ENCODE measurements around the gene DOCK2. TPM values are rescaled to one million over a fixed set of nuclear protein-coding genes. Genes with fewer than 3 reads are reported as not detected.

The DOCK2 gene
- total RNA-seq, 1 experiment from 2014 or later = 4.6 TPM

DNA sequence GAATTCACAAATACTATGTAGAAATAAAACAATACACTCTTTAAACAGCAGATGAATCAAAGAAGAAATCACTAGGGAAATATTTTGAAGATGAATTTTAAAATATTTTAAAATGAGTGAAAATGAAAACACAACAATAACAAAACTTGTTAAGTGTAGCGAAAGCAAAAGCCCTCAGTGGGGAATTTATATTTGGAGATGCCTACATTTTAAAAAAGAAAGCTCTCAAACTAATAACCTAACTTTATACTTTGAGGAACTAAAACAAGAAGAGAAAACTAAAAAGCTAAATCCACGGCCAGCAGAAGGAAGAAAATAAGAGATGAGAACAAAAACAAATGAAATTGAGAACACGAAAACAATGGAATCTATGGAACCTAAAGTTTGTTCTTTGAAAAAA, 30.8 kb upstream of the DOCK2 start:
- peaks cover 34% of the 10 kb centered on the region for H3K36me3 Mint-ChIP-seq
- no peaks in the 10 kb centered on the region for H3K4me1 Mint-ChIP-seq
- TF ChIP-seq, protein P1, sequence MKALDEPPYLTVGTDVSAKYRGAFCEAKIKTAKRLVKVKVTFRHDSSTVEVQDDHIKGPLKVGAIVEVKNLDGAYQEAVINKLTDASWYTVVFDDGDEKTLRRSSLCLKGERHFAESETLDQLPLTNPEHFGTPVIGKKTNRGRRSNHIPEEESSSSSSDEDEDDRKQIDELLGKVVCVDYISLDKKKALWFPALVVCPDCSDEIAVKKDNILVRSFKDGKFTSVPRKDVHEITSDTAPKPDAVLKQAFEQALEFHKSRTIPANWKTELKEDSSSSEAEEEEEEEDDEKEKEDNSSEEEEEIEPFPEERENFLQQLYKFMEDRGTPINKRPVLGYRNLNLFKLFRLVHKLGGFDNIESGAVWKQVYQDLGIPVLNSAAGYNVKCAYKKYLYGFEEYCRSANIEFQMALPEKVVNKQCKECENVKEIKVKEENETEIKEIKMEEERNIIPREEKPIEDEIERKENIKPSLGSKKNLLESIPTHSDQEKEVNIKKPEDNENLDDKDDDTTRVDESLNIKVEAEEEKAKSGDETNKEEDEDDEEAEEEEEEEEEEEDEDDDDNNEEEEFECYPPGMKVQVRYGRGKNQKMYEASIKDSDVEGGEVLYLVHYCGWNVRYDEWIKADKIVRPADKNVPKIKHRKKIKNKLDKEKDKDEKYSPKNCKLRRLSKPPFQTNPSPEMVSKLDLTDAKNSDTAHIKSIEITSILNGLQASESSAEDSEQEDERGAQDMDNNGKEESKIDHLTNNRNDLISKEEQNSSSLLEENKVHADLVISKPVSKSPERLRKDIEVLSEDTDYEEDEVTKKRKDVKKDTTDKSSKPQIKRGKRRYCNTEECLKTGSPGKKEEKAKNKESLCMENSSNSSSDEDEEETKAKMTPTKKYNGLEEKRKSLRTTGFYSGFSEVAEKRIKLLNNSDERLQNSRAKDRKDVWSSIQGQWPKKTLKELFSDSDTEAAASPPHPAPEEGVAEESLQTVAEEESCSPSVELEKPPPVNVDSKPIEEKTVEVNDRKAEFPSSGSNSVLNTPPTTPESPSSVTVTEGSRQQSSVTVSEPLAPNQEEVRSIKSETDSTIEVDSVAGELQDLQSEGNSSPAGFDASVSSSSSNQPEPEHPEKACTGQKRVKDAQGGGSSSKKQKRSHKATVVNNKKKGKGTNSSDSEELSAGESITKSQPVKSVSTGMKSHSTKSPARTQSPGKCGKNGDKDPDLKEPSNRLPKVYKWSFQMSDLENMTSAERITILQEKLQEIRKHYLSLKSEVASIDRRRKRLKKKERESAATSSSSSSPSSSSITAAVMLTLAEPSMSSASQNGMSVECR (CRISPR knock-in tag; IDR thresholded peaks at IDR 0.05; ENCODE audit: borderline replicate concordance) = no peak
- TF ChIP-seq OVOL2 (CRISPR knock-in tag; IDR thresholded peaks at IDR 0.05; ENCODE audit: borderline replicate concordance) = no peak
- TF ChIP-seq, protein P2, sequence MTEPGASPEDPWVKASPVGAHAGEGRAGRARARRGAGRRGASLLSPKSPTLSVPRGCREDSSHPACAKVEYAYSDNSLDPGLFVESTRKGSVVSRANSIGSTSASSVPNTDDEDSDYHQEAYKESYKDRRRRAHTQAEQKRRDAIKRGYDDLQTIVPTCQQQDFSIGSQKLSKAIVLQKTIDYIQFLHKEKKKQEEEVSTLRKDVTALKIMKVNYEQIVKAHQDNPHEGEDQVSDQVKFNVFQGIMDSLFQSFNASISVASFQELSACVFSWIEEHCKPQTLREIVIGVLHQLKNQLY (CRISPR knock-in tag; IDR thresholded peaks at IDR 0.05) = no peak
- TF ChIP-seq, protein P3, sequence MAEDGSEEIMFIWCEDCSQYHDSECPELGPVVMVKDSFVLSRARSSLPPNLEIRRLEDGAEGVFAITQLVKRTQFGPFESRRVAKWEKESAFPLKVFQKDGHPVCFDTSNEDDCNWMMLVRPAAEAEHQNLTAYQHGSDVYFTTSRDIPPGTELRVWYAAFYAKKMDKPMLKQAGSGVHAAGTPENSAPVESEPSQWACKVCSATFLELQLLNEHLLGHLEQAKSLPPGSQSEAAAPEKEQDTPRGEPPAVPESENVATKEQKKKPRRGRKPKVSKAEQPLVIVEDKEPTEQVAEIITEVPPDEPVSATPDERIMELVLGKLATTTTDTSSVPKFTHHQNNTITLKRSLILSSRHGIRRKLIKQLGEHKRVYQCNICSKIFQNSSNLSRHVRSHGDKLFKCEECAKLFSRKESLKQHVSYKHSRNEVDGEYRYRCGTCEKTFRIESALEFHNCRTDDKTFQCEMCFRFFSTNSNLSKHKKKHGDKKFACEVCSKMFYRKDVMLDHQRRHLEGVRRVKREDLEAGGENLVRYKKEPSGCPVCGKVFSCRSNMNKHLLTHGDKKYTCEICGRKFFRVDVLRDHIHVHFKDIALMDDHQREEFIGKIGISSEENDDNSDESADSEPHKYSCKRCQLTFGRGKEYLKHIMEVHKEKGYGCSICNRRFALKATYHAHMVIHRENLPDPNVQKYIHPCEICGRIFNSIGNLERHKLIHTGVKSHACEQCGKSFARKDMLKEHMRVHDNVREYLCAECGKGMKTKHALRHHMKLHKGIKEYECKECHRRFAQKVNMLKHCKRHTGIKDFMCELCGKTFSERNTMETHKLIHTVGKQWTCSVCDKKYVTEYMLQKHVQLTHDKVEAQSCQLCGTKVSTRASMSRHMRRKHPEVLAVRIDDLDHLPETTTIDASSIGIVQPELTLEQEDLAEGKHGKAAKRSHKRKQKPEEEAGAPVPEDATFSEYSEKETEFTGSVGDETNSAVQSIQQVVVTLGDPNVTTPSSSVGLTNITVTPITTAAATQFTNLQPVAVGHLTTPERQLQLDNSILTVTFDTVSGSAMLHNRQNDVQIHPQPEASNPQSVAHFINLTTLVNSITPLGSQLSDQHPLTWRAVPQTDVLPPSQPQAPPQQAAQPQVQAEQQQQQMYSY (CRISPR knock-in tag; IDR thresholded peaks at IDR 0.05) = no peak
- TF ChIP-seq MXD4 (CRISPR knock-in tag; IDR thresholded peaks at IDR 0.05; ENCODE audit: borderline replicate concordance) = no peak
- TF ChIP-seq ZMAT4 (CRISPR knock-in tag; IDR thresholded peaks at IDR 0.05) = no peak
- TF ChIP-seq KAT7 (CRISPR knock-in tag; IDR thresholded peaks at IDR 0.05; ENCODE audit: borderline replicate concordance) = no peak
- TF ChIP-seq, protein P4, sequence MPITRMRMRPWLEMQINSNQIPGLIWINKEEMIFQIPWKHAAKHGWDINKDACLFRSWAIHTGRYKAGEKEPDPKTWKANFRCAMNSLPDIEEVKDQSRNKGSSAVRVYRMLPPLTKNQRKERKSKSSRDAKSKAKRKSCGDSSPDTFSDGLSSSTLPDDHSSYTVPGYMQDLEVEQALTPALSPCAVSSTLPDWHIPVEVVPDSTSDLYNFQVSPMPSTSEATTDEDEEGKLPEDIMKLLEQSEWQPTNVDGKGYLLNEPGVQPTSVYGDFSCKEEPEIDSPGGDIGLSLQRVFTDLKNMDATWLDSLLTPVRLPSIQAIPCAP (CRISPR knock-in tag; IDR thresholded peaks at IDR 0.05) = no peak
- TF ChIP-seq TEAD4 (CRISPR knock-in tag; IDR thresholded peaks at IDR 0.05) = no peak
- no peak for TF ChIP-seq ZNF121 (CRISPR knock-in tag; IDR thresholded peaks at IDR 0.05)
- DNase-seq (ENCODE audit: low spot score) (no peak), ATAC-seq (no peak)
- ChIA-PET CTCF (no interaction called here), POLR2A (no interaction called here)
- no peak overlapping the region for H3K27ac Mint-ChIP-seq
- peaks cover 7% of the 10 kb centered on the region for H3K9me3 Mint-ChIP-seq
- H3K4me3 Mint-ChIP-seq = no peak overlapping the region
- H3K27me3 Mint-ChIP-seq (ENCODE audit: low read depth) = no peaks in the 10 kb centered on the region

DNA sequence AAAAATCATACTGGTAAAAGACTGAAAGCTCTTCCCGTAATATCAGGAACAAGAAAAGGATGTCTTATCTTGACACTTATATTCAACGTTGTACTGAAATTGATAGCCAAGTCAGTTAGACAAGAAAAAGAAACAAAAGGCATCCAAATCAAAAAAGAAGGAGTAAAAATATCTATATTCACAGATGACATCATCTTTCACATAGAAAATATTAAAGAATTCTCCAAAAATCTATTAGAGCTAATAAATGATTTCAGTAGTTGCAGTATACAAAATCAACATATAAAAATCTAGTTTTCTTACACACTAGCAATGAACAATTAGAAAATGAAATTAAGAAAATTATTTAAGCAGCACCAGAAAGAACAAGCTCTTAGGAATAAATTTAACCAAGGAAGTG, 29.2 kb upstream of the DOCK2 start:
- Mint-ChIP-seq H3K27ac (no peak overlapping the region), H3K9me3 (peaks cover 18% of the 10 kb centered on the region), H3K36me3 (peaks cover 19% of the 10 kb centered on the region)
- TF ChIP-seq MYBL2 (CRISPR knock-in tag; IDR thresholded peaks at IDR 0.05) = no peak
- TF ChIP-seq, protein P5, sequence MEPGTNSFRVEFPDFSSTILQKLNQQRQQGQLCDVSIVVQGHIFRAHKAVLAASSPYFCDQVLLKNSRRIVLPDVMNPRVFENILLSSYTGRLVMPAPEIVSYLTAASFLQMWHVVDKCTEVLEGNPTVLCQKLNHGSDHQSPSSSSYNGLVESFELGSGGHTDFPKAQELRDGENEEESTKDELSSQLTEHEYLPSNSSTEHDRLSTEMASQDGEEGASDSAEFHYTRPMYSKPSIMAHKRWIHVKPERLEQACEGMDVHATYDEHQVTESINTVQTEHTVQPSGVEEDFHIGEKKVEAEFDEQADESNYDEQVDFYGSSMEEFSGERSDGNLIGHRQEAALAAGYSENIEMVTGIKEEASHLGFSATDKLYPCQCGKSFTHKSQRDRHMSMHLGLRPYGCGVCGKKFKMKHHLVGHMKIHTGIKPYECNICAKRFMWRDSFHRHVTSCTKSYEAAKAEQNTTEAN (CRISPR knock-in tag; IDR thresholded peaks at IDR 0.05) = no peak
- TF ChIP-seq, protein P6, sequence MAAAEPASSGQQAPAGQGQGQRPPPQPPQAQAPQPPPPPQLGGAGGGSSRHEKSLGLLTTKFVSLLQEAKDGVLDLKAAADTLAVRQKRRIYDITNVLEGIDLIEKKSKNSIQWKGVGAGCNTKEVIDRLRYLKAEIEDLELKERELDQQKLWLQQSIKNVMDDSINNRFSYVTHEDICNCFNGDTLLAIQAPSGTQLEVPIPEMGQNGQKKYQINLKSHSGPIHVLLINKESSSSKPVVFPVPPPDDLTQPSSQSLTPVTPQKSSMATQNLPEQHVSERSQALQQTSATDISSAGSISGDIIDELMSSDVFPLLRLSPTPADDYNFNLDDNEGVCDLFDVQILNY (CRISPR knock-in tag; IDR thresholded peaks at IDR 0.05) = no peak
- no peak for TF ChIP-seq PRRX2 (CRISPR knock-in tag; IDR thresholded peaks at IDR 0.05)
- no peak for TF ChIP-seq GTF2I (CRISPR knock-in tag; conservative IDR thresholded peaks at IDR 0.05)
- TF ChIP-seq FOXP1 (CRISPR knock-in tag; IDR thresholded peaks at IDR 0.05; ENCODE audit: borderline replicate concordance) = no peak
- TF ChIP-seq GABPB1 (CRISPR knock-in tag; IDR thresholded peaks at IDR 0.05) = no peak
- no peak for TF ChIP-seq ZSCAN18 (CRISPR knock-in tag; IDR thresholded peaks at IDR 0.05)
- TF ChIP-seq ZNF138 (CRISPR knock-in tag; conservative IDR thresholded peaks at IDR 0.05) = no peak
- TF ChIP-seq, protein P2 (CRISPR knock-in tag; IDR thresholded peaks at IDR 0.05) = no peak
- TF ChIP-seq TCF7 (CRISPR knock-in tag; IDR thresholded peaks at IDR 0.05; ENCODE audit: low read depth) = no peak

More for the DNA sequence above, 29.2 kb upstream of the DOCK2 start:
- H3K27me3 Mint-ChIP-seq (ENCODE audit: low read depth) = no peaks in the 10 kb centered on the region
- POLR2A ChIA-PET = no interaction called here
- no peaks in the 10 kb centered on the region for H3K4me1 Mint-ChIP-seq
- ATAC-seq (no peak), DNase-seq (ENCODE audit: low spot score) (no peak)
- H3K4me3 Mint-ChIP-seq = no peak overlapping the region
- CTCF ChIA-PET = no interaction called here

Data from WTC11 (cell line).